Vagina (tissue), 2 donors: Measurements from ENCODE around the gene BMPR1B.

ENCODE experiments used
- CTCF ChIP-seq, 3 experiments: fragments of 450-650 bp in 2 of 3; fragments of 200-600 bp in 1 of 3; sonication (generic) in 1 of 3; IDR thresholded peaks; one replicate each; pipeline ENCODE4 v1.5.1; 2017 to 2019; ENCODE audit warnings: antibody characterized with exemption in 3 of 3, mild to moderate bottlenecking in 2 of 3, moderate library complexity in 2 of 3
- POLR2A ChIP-seq, 2 donors: fragments of 450-650 bp; IDR thresholded peaks; one replicate each; pipeline ENCODE4 v1.6.1; 2017; ENCODE audit warnings: antibody characterized with exemption in 2 of 2, mild to moderate bottlenecking in 2 of 2, moderate library complexity in 2 of 2

DNA sequence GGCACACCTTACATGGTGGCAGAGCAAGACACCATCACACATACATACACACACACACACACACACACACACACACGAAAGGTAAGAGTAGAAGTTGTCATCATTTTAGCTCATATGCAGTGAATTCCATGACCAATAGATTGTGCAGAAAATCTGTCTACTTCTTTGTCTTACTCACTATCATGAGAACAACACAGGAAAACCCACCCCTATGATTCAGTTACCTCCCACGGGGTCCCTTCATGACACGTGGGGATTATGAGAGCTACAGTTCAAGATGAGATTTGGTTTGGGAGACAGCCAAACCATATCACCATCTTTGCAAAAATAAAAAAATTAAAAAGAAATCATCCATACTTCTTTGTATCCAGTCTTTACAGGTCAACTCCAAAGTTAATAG, 221.1 kb downstream of the BMPR1B start:
- TF ChIP-seq CTCF (IDR thresholded peaks at IDR 0.05) (no peak), POLR2A (IDR thresholded peaks at IDR 0.05) (no peak)
